Panc1 (cell line): ENCODE measurements around the gene CST6.

Experiments used
- POLR2AphosphoS5 ChIP-seq: IDR thresholded peaks from 2 replicates; pipeline ENCODE4 v1.6.1; 2012; ENCODE audit warnings: mild to moderate bottlenecking, low read depth, low read length, moderate library complexity
- TCF7L2 ChIP-seq: IDR thresholded peaks from 2 replicates; pipeline ENCODE4 v1.6.1; 2011; ENCODE audit warnings: mild to moderate bottlenecking, low read depth, low read length, inconsistent platforms
- TF ChIP-seq, protein P1 (sequence below): fragments of 450-650 bp; IDR thresholded peaks from 2 replicates; pipeline ENCODE4 v1.5.1; 2017; ENCODE audit warnings: mild to moderate bottlenecking
- TF ChIP-seq, protein P2 (sequence below), 2 experiments: IDR thresholded peaks; 2 replicates each; pipeline ENCODE4 v1.6.1; 2011 to 2012; ENCODE audit warnings: low read depth in 2 of 2, control low read depth in 1 of 2, low read length in 1 of 2, mild to moderate bottlenecking in 1 of 2, moderate library complexity in 1 of 2; ENCODE audit not compliant: insufficient read depth in 1 of 2

- TF ChIP-seq, protein P1, sequence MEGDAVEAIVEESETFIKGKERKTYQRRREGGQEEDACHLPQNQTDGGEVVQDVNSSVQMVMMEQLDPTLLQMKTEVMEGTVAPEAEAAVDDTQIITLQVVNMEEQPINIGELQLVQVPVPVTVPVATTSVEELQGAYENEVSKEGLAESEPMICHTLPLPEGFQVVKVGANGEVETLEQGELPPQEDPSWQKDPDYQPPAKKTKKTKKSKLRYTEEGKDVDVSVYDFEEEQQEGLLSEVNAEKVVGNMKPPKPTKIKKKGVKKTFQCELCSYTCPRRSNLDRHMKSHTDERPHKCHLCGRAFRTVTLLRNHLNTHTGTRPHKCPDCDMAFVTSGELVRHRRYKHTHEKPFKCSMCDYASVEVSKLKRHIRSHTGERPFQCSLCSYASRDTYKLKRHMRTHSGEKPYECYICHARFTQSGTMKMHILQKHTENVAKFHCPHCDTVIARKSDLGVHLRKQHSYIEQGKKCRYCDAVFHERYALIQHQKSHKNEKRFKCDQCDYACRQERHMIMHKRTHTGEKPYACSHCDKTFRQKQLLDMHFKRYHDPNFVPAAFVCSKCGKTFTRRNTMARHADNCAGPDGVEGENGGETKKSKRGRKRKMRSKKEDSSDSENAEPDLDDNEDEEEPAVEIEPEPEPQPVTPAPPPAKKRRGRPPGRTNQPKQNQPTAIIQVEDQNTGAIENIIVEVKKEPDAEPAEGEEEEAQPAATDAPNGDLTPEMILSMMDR: no peak
- TF ChIP-seq POLR2AphosphoS5 (no peak), TCF7L2 (no peak)
- TF ChIP-seq, protein P2, sequence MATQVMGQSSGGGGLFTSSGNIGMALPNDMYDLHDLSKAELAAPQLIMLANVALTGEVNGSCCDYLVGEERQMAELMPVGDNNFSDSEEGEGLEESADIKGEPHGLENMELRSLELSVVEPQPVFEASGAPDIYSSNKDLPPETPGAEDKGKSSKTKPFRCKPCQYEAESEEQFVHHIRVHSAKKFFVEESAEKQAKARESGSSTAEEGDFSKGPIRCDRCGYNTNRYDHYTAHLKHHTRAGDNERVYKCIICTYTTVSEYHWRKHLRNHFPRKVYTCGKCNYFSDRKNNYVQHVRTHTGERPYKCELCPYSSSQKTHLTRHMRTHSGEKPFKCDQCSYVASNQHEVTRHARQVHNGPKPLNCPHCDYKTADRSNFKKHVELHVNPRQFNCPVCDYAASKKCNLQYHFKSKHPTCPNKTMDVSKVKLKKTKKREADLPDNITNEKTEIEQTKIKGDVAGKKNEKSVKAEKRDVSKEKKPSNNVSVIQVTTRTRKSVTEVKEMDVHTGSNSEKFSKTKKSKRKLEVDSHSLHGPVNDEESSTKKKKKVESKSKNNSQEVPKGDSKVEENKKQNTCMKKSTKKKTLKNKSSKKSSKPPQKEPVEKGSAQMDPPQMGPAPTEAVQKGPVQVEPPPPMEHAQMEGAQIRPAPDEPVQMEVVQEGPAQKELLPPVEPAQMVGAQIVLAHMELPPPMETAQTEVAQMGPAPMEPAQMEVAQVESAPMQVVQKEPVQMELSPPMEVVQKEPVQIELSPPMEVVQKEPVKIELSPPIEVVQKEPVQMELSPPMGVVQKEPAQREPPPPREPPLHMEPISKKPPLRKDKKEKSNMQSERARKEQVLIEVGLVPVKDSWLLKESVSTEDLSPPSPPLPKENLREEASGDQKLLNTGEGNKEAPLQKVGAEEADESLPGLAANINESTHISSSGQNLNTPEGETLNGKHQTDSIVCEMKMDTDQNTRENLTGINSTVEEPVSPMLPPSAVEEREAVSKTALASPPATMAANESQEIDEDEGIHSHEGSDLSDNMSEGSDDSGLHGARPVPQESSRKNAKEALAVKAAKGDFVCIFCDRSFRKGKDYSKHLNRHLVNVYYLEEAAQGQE (IDR thresholded peaks at IDR 0.05; ENCODE audit: insufficient read depth in 1 of 2, low read depth in 2 of 2, low read length in 1 of 2): no peak
Observed at GRCh38 chr11:66011785-66012303, at the start of gene CST6.
